ENCODE measurements around the gene PET117. TPM values are rescaled to one million over a fixed set of nuclear protein-coding genes. Genes with fewer than 3 reads are reported as not detected.

Gene PET117
- total RNA-seq, 1 donor from 2014 or later: 18.7 TPM

DNA sequence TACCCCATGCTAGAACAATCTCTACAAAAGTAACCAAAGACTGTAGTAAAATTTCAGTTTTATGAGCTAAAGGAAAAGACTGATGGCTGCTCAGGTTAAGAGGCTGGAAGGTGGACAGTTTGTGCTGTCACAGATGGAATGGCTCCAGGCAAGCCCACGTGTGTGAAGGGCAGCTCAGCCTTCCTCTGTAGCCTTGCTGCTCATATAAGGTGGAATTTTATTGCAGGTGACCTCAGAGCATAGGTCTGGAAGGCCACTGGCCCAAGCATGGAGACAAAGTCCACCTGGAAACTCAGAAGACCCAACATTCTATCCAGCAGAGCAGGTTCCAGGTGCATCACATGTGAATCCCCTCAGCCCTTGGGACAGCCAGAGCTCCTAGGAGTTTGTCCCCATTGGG is 53.6 kb downstream of the PET117 start:
- H3K4me1 Mint-ChIP-seq: no peaks in the 10 kb centered on the region
- no peaks in the 10 kb centered on the region for H3K27me3 Mint-ChIP-seq (ENCODE audit: low read depth)
- no peak overlapping the region for H3K27ac Mint-ChIP-seq (ENCODE audit: unreplicated experiment)
- H3K4me3 Mint-ChIP-seq: no peak overlapping the region
- TF ChIP-seq, protein P1, sequence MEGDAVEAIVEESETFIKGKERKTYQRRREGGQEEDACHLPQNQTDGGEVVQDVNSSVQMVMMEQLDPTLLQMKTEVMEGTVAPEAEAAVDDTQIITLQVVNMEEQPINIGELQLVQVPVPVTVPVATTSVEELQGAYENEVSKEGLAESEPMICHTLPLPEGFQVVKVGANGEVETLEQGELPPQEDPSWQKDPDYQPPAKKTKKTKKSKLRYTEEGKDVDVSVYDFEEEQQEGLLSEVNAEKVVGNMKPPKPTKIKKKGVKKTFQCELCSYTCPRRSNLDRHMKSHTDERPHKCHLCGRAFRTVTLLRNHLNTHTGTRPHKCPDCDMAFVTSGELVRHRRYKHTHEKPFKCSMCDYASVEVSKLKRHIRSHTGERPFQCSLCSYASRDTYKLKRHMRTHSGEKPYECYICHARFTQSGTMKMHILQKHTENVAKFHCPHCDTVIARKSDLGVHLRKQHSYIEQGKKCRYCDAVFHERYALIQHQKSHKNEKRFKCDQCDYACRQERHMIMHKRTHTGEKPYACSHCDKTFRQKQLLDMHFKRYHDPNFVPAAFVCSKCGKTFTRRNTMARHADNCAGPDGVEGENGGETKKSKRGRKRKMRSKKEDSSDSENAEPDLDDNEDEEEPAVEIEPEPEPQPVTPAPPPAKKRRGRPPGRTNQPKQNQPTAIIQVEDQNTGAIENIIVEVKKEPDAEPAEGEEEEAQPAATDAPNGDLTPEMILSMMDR (conservative IDR thresholded peaks at IDR 0.05): no peak
- DNase-seq (ENCODE audit: low read depth, low spot score): no peak
- no peaks in the 10 kb centered on the region for H3K9me3 Mint-ChIP-seq
- peaks cover 15% of the 10 kb centered on the region for H3K36me3 Mint-ChIP-seq (ENCODE audit: low read depth)

Other genes with a start within 250 kb of the PET117 start
- 116 and 123 TPM in 2 replicates for gene SNX5, start 169.1 kb upstream of the PET117 start, total RNA-seq
- gene MGME1, start 168.8 kb upstream of the PET117 start, total RNA-seq: 35.2 and 39.0 TPM in 2 replicates
- gene OVOL2, start 79.9 kb upstream of the PET117 start, total RNA-seq: not detected in 2 replicates
- gene KAT14, start within 50 bp of the PET117 start, total RNA-seq: 30.7 and 31.9 TPM in 2 replicates
- 12.6 and 16.1 TPM in 2 replicates for gene ZNF133, start 150.7 kb downstream of the PET117 start, total RNA-seq

Measured in neural crest cell (in vitro differentiated cells).